Measurements from ENCODE around the gene EVPLL. TPM values are rescaled to one million over a fixed set of nuclear protein-coding genes. Genes with fewer than 3 reads are reported as not detected.
"Not testable (repeated sequence)": the region's sequence is repeated elsewhere in the genome, so short reads cannot be mapped to it uniquely, and the experiment has no call there.

Gene EVPLL
- polyA plus RNA-seq, 2 donors, result 14.4 to 21.5 TPM

DNA sequence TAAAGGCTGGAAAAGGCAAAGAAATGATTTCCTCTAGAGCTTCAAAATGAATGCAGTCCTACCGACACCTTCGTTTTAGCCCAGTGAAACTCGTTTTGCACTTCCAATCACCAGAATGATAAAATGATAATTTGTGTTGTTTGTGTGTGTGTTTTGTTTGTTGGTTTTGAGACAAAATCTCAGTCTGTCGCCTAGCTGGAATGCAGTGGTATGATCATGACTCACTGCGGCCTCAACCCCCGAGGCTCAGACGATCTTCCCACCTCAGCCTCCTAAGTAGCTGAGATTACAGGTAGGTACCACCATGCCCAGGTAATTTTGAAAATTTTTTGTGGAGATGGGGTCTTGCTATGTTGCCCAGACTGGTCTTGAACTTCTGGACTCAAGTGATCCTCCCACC, 3.4 kb upstream of the EVPLL start:
- Histone ChIP-seq H3K36me3 (ENCODE audit: control insufficient read depth in 2 of 2, insufficient read depth in 2 of 2, low read length in 1 of 2) (no peaks in the 10 kb centered on the region), H3K9me3 (ENCODE audit: control insufficient read depth in 2 of 2, insufficient read depth in 1 of 2, low read depth in 1 of 2, low read length in 1 of 2) (no peaks in the 10 kb centered on the region), H3K27ac (ENCODE audit: low read depth in 2 of 2, low read length in 1 of 2) (no peak overlapping the region), H3K4me1 (ENCODE audit: control insufficient read depth in 2 of 2, insufficient read depth in 2 of 2, low read length in 1 of 2) (peaks cover 0 to 2% of the 10 kb centered on the region in 2 donors), H3K27me3 (ENCODE audit: control insufficient read depth in 1 of 2, insufficient read depth in 2 of 2, low read length in 2 of 2) (no peaks in the 10 kb centered on the region), H3K4me3 (ENCODE audit: low read depth in 1 of 2, low read length in 2 of 2) (no peak overlapping the region)
- 73 to 80% methylated on average over 7 of the region's 7 CpGs for WGBS, 2 donors

GRCh38 chr17:18378205-18378505, 577 bp downstream of the EVPLL start:
- 67 to 72% methylated on average over 2 of the region's 2 CpGs for WGBS, 2 donors
- Histone ChIP-seq H3K36me3 (ENCODE audit: control insufficient read depth in 2 of 2, insufficient read depth in 2 of 2, low read length in 1 of 2) (peaks cover 0 to 17% of the 10 kb centered on the region in 2 donors), H3K4me1 (ENCODE audit: control insufficient read depth in 2 of 2, insufficient read depth in 2 of 2, low read length in 1 of 2) (peaks cover 3 to 9% of the 10 kb centered on the region in 2 donors), H3K27ac (ENCODE audit: low read depth in 2 of 2, low read length in 1 of 2) (peak overlapping the region; percentile 91 to 94), H3K4me3 (ENCODE audit: low read depth in 1 of 2, low read length in 2 of 2) (peak overlapping the region; percentile 46 to 54), H3K27me3 (ENCODE audit: control insufficient read depth in 1 of 2, insufficient read depth in 2 of 2, low read length in 2 of 2) (no peaks in the 10 kb centered on the region), H3K9me3 (ENCODE audit: control insufficient read depth in 2 of 2, insufficient read depth in 1 of 2, low read depth in 1 of 2, low read length in 1 of 2) (no peaks in the 10 kb centered on the region)

DNA sequence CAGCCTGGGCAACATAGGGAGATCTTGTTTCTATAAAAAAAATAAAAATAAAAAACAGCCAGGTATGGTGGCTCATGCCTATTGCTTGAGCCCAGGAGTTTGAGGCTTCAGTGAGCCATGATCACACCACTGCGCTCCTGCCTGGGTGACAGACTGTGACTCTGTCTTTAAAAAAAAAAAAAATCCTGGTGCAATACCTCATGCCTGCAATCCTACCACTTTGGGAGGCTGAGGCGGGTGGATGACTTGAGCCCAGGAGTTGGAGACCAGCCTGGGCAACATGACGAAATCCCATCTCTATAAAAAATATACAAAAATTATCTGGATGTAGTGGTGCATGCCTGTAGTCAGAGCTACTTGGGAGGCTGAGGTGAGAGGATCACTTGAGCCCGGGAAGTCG, 1.0 kb downstream of the EVPLL start:
- WGBS, 2 donors, result 68 to 80% methylated on average over 5 of the region's 5 CpGs
- Histone ChIP-seq H3K4me3 (ENCODE audit: low read depth in 1 of 2, low read length in 2 of 2) (peak overlapping the region in 1 of 2 donors; percentile 46), H3K27ac (ENCODE audit: low read depth in 2 of 2, low read length in 1 of 2) (peak overlapping the region; percentile 91 to 94), H3K36me3 (ENCODE audit: control insufficient read depth in 2 of 2, insufficient read depth in 2 of 2, low read length in 1 of 2) (peaks cover 0 to 17% of the 10 kb centered on the region in 2 donors)
- H3K4me1 ChIP-seq (ENCODE audit: control insufficient read depth in 2 of 2, insufficient read depth in 2 of 2, low read length in 1 of 2); H3K9me3 ChIP-seq (ENCODE audit: control insufficient read depth in 2 of 2, insufficient read depth in 1 of 2, low read depth in 1 of 2, low read length in 1 of 2); H3K27me3 ChIP-seq (ENCODE audit: control insufficient read depth in 1 of 2, insufficient read depth in 2 of 2, low read length in 2 of 2): not testable (repeated sequence)

GRCh38 chr17:18379246-18380146, 1.9 kb downstream of the EVPLL start:
- peaks cover 3 to 9% of the 10 kb centered on the region in 2 donors for H3K4me1 ChIP-seq (ENCODE audit: control insufficient read depth in 2 of 2, insufficient read depth in 2 of 2, low read length in 1 of 2)
- no peaks in the 10 kb centered on the region for H3K9me3 ChIP-seq (ENCODE audit: control insufficient read depth in 2 of 2, insufficient read depth in 1 of 2, low read depth in 1 of 2, low read length in 1 of 2)
- peak overlapping the region in 1 of 2 donors; percentile 84 for H3K27ac ChIP-seq (ENCODE audit: low read depth in 2 of 2, low read length in 1 of 2)
- WGBS, 2 donors, result 53 to 54% methylated on average over 15 to 16 of the region's 16 CpGs
- H3K27me3 ChIP-seq (ENCODE audit: control insufficient read depth in 1 of 2, insufficient read depth in 2 of 2, low read length in 2 of 2), result no peaks in the 10 kb centered on the region
- H3K36me3 ChIP-seq (ENCODE audit: control insufficient read depth in 2 of 2, insufficient read depth in 2 of 2, low read length in 1 of 2), result peaks cover 0 to 17% of the 10 kb centered on the region in 2 donors
- H3K4me3 ChIP-seq (ENCODE audit: low read depth in 1 of 2, low read length in 2 of 2), result peak overlapping the region in 1 of 2 donors; percentile 8

GRCh38 chr17:18380471-18381157, 3.0 kb downstream of the EVPLL start:
- 63 to 67% methylated on average over 15 of the region's 15 CpGs for WGBS, 2 donors
- no peak overlapping the region for H3K27ac ChIP-seq (ENCODE audit: low read depth in 2 of 2, low read length in 1 of 2)
- no peak overlapping the region for H3K4me3 ChIP-seq (ENCODE audit: low read depth in 1 of 2, low read length in 2 of 2)
- peaks cover 0 to 17% of the 10 kb centered on the region in 2 donors for H3K36me3 ChIP-seq (ENCODE audit: control insufficient read depth in 2 of 2, insufficient read depth in 2 of 2, low read length in 1 of 2)
- peaks cover 3 to 9% of the 10 kb centered on the region in 2 donors for H3K4me1 ChIP-seq (ENCODE audit: control insufficient read depth in 2 of 2, insufficient read depth in 2 of 2, low read length in 1 of 2)
- H3K27me3 ChIP-seq (ENCODE audit: control insufficient read depth in 1 of 2, insufficient read depth in 2 of 2, low read length in 2 of 2), result no peaks in the 10 kb centered on the region
- H3K9me3 ChIP-seq (ENCODE audit: control insufficient read depth in 2 of 2, insufficient read depth in 1 of 2, low read depth in 1 of 2, low read length in 1 of 2), result no peaks in the 10 kb centered on the region

- no peaks in the 10 kb centered on the region for H3K27me3 ChIP-seq (ENCODE audit: control insufficient read depth in 1 of 2, insufficient read depth in 2 of 2, low read length in 2 of 2)
- H3K27ac ChIP-seq (ENCODE audit: low read depth in 2 of 2, low read length in 1 of 2), result no peak overlapping the region
- peaks cover 3 to 9% of the 10 kb centered on the region in 2 donors for H3K4me1 ChIP-seq (ENCODE audit: control insufficient read depth in 2 of 2, insufficient read depth in 2 of 2, low read length in 1 of 2)
- no peaks in the 10 kb centered on the region for H3K9me3 ChIP-seq (ENCODE audit: control insufficient read depth in 2 of 2, insufficient read depth in 1 of 2, low read depth in 1 of 2, low read length in 1 of 2)
- H3K4me3 ChIP-seq (ENCODE audit: low read depth in 1 of 2, low read length in 2 of 2), result no peak overlapping the region
- H3K36me3 ChIP-seq (ENCODE audit: control insufficient read depth in 2 of 2, insufficient read depth in 2 of 2, low read length in 1 of 2), result peaks cover 0 to 17% of the 10 kb centered on the region in 2 donors
- WGBS, 2 donors, result 82 to 86% methylated on average over 23 of the region's 23 CpGs
Observed at GRCh38 chr17:18381158-18381952, 3.8 kb downstream of the EVPLL start.

DNA sequence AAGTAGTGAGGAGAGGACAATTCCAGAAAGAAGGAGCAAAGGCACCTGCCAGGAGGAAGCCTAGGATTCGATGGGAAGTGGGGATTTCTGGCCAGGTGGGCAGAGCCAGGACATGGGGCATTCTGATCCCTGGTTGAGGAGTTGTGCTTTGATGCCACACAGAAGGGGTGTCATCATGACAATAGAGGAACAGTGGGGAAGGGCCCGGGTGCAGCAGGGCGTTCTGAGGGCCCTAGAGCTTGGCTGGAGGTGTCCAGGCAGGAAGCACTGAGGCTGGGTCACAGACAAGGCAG, 4.3 kb downstream of the EVPLL start:
- no peak overlapping the region for H3K27ac ChIP-seq (ENCODE audit: low read depth in 2 of 2, low read length in 1 of 2)
- WGBS, 2 donors, result 84 to 85% methylated on average over 3 of the region's 3 CpGs

DNA sequence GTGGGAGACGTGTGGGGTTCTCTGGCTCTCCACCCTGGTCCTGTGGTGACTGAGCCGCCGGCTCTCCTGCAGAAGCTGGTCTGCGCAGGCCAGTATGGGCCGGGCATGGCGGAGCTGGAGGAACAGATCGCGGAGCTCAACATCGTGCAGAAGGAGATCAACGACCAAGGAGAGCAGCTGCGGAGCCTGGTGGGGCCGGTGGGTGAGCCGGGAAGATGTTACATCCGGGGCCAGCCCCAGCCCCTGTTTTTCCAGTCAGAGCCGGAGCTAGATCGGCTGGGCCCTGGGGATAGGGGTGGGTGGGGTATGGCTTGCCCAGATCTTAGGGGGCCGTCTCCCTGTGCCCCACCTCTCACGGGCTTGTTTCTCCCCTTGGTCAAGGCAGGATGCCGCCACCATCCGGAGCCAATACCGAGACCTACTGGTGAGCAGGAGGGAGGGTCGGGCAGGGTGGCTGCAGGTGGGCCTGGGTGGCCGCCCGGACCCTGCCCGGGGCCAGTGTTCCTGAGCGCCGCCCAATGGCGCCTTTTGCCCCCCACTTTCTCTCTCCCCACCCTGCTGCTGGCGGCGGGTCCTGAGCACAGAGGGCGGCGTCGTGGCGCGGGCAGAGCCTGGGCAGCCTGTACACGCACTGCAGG, 5.0 kb downstream of the EVPLL start:
- Histone ChIP-seq H3K36me3 (ENCODE audit: control insufficient read depth in 2 of 2, insufficient read depth in 2 of 2, low read length in 1 of 2) (peaks cover 0 to 17% of the 10 kb centered on the region in 2 donors), H3K4me3 (ENCODE audit: low read depth in 1 of 2, low read length in 2 of 2) (no peak overlapping the region), H3K27ac (ENCODE audit: low read depth in 2 of 2, low read length in 1 of 2) (no peak overlapping the region), H3K9me3 (ENCODE audit: control insufficient read depth in 2 of 2, insufficient read depth in 1 of 2, low read depth in 1 of 2, low read length in 1 of 2) (no peaks in the 10 kb centered on the region), H3K27me3 (ENCODE audit: control insufficient read depth in 1 of 2, insufficient read depth in 2 of 2, low read length in 2 of 2) (no peaks in the 10 kb centered on the region), H3K4me1 (ENCODE audit: control insufficient read depth in 2 of 2, insufficient read depth in 2 of 2, low read length in 1 of 2) (peaks cover 3 to 9% of the 10 kb centered on the region in 2 donors)
- 60 to 79% methylated on average over 36 of the region's 36 CpGs for WGBS, 2 donors

More for the DNA sequence above, 4.3 kb downstream of the EVPLL start:
- Histone ChIP-seq H3K36me3 (ENCODE audit: control insufficient read depth in 2 of 2, insufficient read depth in 2 of 2, low read length in 1 of 2) (peaks cover 0 to 17% of the 10 kb centered on the region in 2 donors), H3K4me1 (ENCODE audit: control insufficient read depth in 2 of 2, insufficient read depth in 2 of 2, low read length in 1 of 2) (peaks cover 3 to 9% of the 10 kb centered on the region in 2 donors), H3K4me3 (ENCODE audit: low read depth in 1 of 2, low read length in 2 of 2) (no peak overlapping the region), H3K27me3 (ENCODE audit: control insufficient read depth in 1 of 2, insufficient read depth in 2 of 2, low read length in 2 of 2) (no peaks in the 10 kb centered on the region), H3K9me3 (ENCODE audit: control insufficient read depth in 2 of 2, insufficient read depth in 1 of 2, low read depth in 1 of 2, low read length in 1 of 2) (no peaks in the 10 kb centered on the region)

GRCh38 chr17:18383079-18383481, 5.5 kb downstream of the EVPLL start:
- WGBS, 2 donors, result 26 to 52% methylated on average over 28 to 36 of the region's 36 CpGs
- H3K36me3 ChIP-seq (ENCODE audit: control insufficient read depth in 2 of 2, insufficient read depth in 2 of 2, low read length in 1 of 2), result peaks cover 0 to 17% of the 10 kb centered on the region in 2 donors
- not testable (repeated sequence) for H3K4me1 ChIP-seq (ENCODE audit: control insufficient read depth in 2 of 2, insufficient read depth in 2 of 2, low read length in 1 of 2); H3K27me3 ChIP-seq (ENCODE audit: control insufficient read depth in 1 of 2, insufficient read depth in 2 of 2, low read length in 2 of 2); H3K27ac ChIP-seq (ENCODE audit: low read depth in 2 of 2, low read length in 1 of 2); H3K9me3 ChIP-seq (ENCODE audit: control insufficient read depth in 2 of 2, insufficient read depth in 1 of 2, low read depth in 1 of 2, low read length in 1 of 2); H3K4me3 ChIP-seq (ENCODE audit: low read depth in 1 of 2, low read length in 2 of 2)
